GM19324 (cell line): ENCODE measurements around the gene TRPM5.

Experiments used
- ATAC-seq: cut with Tn5 transposase; IDR thresholded peaks from one replicate; pipeline ENCODE4 v1.9.1; 2021; ENCODE audit warnings: mild to moderate bottlenecking, moderate library complexity; ENCODE audit not compliant: unreplicated experiment, low FRiP score

The TRPM5 gene

DNA sequence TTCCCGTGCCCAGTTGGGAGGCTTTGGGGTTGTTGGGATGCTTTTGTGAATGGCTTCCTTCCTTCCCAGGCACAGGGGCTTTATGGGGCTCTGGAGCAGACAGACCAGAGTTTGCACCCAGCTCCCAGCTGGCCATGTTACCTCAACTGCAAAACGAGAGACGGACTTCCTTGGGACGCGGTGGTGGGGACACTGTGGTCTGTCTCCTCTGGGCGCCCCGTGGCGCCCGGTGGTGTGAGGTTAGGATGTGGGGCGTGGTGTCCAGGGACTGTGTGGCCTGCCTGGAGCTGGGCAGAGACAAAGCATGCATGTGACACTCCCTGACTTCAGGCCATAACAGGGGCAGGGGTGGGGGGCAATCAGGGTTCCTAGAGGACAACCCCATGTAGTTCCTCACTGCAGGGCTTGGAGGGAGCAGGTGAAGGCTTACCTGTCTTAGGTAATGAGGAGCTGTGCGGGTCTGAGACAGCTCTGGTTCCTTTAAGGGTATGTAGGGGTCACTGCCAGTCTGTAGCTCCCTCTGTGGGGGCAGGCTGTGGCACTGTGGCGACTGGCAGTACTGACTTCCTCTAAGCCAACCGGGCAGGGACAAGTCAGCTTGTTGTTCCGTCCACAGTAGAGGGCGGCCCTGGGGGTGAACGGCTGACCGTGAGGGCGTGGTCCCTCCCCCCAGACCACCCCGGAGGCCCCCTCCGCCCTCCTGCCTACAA is 14.9 kb upstream of the TRPM5 start:
- ATAC-seq, result no peak

- ATAC-seq, result no peak
Observed at GRCh38 chr11:2458321-2458720, 14.0 kb upstream of the TRPM5 start.

DNA sequence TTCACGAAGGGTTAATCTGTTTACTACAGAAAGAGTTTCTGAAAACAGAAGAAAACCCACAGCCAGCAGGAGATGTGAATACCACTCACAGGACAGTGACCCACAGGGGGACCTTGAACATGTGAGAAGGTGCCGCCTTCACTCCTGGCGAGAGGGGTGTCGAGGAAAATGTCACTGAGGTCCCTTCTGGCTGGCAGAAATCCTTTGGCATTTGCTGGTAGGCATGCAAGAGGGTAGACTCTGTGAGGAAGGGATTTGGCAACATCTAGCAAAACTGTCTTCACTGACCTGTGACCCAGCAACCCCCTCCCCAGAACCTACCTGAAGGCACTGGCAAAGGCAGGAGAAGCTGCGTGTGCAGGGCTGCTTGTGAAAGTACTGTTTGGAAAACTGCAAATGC is 9.1 kb upstream of the TRPM5 start:
- ATAC-seq, result no peak

DNA sequence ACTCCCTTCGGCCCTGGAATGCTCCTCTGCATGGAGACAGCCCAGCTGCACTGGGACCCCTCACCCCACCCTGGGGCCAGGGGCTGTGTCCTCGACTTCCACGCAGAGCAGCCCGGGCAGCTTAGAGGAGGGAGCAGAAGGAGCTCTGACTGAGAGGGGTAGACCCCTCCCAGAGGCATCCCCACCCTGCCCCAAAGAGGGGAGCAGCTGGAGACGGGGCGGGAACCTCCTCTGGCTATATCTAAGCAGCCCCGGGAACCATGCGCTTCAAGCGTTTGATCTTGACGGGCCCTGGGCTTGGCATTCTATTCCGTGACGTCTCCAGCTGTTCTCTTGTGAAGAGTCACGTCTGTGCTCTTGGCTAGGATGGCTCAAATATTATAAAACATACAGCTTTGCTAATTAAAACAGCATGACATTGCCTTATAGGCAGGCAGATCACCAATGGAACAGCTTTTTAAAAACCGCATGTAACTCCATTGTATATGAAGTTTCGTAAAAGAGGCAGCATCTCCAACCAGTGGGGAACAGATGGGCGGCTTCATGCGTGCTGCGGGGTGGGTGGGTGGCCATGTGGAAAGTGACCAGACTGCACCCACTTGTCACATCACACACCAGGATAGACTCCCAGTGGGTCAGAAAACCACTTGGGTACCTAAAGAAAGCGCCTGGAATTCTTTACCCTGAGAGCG is 8.2 kb upstream of the TRPM5 start:
- ATAC-seq, result no peak

- ATAC-seq, result no peak
Observed at GRCh38 chr11:2451916-2452315, 7.6 kb upstream of the TRPM5 start.

DNA sequence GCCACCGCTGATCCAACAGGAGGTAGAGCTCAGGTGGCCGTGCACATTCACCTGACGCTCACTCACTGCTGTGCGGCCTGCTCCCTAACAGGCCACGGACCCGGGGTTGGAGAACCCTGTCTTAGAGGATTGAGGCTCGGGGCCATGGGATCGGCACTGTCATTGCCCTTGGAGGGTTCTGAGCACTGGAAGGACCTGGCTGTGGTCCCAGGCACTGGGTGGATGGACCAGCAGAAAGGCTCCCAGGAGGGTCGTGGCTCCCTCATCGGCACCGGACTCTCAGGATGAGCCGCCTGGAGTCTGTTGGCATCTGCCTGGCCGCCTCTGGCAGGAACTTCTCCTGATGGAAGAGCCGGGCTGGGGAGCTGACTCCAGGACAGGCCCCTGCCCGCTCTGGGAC is 7.0 kb upstream of the TRPM5 start:
- no peak for ATAC-seq

DNA sequence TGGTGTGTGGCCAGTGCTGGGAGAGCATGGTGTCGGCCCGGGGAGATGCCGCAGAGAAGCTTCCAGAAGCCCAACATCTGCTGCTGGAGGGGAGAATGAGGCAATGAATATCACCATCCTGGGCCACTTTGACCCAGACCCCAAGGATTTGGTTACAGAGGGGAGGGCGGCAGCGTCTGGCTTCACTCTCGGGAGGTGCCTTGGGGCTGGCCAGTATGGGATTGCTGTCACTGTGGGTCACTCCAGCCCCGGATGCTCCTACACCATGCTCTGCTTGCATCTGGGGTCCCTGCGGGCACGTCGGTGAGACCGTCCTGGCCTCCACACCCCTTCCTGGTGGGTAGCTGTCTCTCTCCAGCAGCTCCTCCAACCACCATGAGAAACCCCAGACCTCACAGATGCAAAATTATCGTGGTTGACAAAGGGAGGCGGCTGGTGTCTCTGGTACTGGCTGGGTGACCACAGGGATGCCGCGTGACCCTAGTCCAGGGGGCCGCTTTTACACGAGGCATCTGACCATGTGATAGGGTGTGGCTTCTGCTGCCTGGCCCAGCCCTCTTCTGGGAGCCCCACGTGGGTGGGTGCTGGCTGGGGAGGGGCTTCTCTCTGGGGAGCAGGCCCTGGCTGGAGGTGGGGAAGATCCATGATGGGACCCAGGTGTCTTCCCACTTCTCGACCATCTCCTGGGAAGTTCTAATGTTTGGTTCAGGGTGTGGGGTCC is 6.2 kb upstream of the TRPM5 start:
- ATAC-seq, result no peak

DNA sequence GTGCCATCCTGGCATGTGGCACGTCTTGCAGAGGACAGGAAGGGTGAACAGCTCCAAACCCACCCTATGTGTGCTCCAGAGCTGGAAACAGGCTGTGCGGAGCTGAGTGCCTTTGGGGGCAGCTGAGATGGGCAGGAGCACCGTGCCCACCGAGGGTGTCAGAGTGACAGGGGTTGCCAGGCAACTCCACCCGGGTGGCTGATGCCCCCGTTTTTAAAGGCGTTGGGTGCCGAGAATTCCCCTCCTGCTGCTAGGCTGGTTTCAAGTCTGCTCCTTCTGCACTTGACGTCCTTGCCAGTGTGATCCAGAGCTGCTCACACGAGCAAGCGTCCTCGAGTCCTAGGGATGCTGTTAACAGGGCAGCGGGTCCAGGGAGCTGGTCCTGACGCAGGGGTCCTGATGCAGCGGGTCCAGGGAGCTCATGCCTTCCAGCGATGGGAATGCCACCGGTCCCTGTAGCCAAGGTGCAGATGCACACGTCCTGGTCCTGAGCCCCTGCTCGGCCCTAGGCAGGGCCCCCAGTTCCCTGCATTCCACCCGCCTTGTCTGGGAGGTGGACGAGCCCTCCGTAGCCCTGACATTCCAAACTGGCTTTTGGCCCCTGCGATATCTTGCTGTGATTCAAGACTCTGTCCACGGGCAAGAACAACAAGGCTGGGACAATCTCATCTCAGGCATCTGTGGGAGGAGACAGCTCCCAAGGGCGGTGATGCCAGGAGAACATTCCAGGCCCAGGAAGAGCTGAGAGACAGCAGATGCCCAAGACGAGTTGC is 5.4 kb upstream of the TRPM5 start:
- ATAC-seq, result no peak

- no peak for ATAC-seq
Observed at GRCh38 chr11:2448661-2449547, 4.6 kb upstream of the TRPM5 start.

DNA sequence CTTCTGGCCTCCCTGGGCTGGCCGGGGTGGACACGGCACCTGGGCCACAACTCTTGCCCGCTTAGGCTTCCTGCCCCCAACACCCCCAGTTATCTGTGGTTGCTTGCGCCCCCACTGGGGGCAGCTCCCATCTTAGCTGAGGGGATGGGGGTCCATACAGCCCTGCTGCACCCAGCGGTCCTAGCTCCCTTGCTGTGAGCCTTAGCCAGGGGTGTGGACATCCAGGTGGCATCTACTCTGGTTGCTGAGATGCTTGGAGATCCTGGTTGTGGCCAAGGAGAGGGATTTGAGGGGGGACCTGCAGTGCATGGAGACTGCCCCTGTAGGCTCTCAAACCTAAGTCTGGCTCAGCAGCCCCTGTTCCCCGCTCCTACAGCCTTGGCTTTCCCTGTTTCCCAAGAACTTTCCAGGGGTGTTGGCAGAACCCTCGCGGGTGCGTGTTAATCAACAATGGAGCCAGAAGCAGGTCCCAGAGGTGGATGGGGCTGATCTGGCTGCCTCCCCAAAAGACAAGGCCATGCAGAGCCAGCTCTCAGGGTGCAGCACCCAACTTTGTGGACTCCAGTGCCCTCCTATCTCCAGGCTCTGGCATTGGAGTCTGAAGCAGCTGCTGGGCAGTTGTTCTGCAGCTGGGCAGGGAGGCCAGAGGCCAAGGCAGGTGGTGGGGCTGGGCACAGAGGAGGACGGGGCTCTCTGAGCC is 3.8 kb upstream of the TRPM5 start:
- no peak for ATAC-seq

- no peak for ATAC-seq
Observed at GRCh38 chr11:2447253-2447950, 3.1 kb upstream of the TRPM5 start.

DNA sequence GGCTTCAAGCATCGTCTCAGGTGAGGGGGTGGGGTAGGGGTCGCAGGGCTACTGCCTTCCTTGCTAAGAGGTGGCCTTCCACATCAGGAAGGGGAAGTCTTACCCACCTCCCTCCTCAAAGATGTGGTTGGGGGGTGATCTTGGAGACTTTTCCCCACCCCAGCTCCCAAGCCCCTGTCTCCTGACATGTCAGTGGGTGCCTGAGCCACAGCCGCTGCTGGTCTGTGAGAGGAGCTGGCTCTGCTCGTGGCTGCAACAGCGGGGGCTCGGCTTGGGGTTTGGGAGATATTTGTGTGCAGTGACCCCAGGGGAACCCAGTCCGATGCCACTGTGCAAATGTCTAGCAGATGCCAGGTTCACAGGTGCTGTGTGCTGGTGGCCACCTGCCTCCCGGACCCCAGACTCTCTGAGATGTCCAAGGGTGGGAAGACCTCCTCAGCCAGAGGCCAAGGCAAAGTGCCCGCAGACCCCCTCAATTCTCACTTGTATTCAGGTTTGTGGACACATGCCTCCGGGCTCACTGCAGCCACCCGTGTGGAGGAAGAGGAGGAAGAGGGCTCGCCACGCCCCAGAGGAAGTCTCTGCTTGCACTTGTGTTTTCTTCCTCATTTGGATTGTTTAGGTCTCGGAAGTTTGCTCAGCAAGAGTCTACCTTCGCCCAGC is 2.4 kb upstream of the TRPM5 start:
- ATAC-seq, result no peak

GRCh38 chr11:2445746-2446551 is 1.6 kb upstream of the TRPM5 start:
- ATAC-seq, result no peak

GRCh38 chr11:2444821-2445745 is 769 bp upstream of the TRPM5 start, which contains the start of gene KCNQ1:
TSS of gene KCNQ1 (plus strand) at chr11:2445008. CDS start at chr11:2445099, 91 bp downstream.
- no peak for ATAC-seq

DNA sequence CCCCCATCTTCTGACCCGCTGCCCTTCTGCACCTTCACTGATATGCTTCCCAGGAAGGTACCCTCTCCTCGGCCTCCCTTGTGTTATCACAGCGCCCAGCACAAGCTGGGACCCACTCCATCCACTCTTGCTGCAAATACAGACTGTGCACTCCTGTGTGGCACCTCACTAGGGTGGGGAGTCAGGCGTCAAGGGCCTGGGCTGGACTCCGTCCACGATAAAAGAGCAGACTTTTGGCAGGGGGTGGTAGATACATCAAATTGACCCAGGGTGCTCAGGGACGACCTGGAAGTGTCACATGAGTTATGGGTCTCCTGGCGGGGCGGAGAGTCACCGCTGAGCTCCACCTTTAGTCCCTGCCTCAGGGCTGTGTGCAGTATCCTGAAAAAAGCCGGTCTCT is 908 bp downstream of the TRPM5 start:
- no peak for ATAC-seq

- ATAC-seq, result no peak
Observed at GRCh38 chr11:2442589-2442988, 1.7 kb downstream of the TRPM5 start.
